HepG2 (cell line): Measurements from ENCODE around the gene NME4. TPM values are rescaled to one million over a fixed set of nuclear protein-coding genes. Genes with fewer than 3 reads are reported as not detected.
A peak's percentile ranks its signal among the peaks of the same experiment; 100 is the strongest.

Experiments used
- CSRNP1 ChIP-seq: sonication (generic); formaldehyde crosslinking; IDR thresholded peaks from 2 replicates; pipeline ENCODE4 v1.8.1; 2023; ENCODE audit warnings: mild to moderate bottlenecking, missing genetic modification reagents
- HCFC1 ChIP-seq: fragments of 150-350 bp; IDR thresholded peaks from 2 replicates; pipeline ENCODE4 v1.6.1; 2014; ENCODE audit warnings: low read depth, low read length
- HIC2 ChIP-seq: sonication (generic); formaldehyde crosslinking; IDR thresholded peaks from 2 replicates; pipeline ENCODE4 v1.9.0; 2022; ENCODE audit warnings: low read depth, missing genetic modification reagents
- IKZF1 ChIP-seq: fragments of 450-650 bp; IDR thresholded peaks from 2 replicates; pipeline ENCODE4 v1.7.1; 2016
- KDM1A ChIP-seq: IDR thresholded peaks from 2 replicates; pipeline ENCODE4 v1.6.1; 2016; ENCODE audit warnings: missing compliant biosample characterization
- KLF11 ChIP-seq: IDR thresholded peaks from 2 replicates; pipeline ENCODE4 v1.6.1; 2016; ENCODE audit warnings: missing compliant biosample characterization
- PRMT3 ChIP-seq: sonication (generic); formaldehyde crosslinking; IDR thresholded peaks from 2 replicates; pipeline ENCODE4 v1.8.1; 2022; ENCODE audit warnings: low read depth, mild to moderate bottlenecking, moderate library complexity, missing genetic modification reagents, borderline replicate concordance
- RFXAP ChIP-seq: sonication (generic); formaldehyde crosslinking; IDR thresholded peaks from 2 replicates; pipeline ENCODE4 v1.4.0; 2020; ENCODE audit warnings: missing genetic modification reagents, borderline replicate concordance
- SIX4 ChIP-seq: sonication (generic); formaldehyde crosslinking; IDR thresholded peaks from 2 replicates; pipeline ENCODE4 v1.4.0; 2020; ENCODE audit warnings: missing genetic modification reagents
- SMARCC2 ChIP-seq: fragments of 450-650 bp; IDR thresholded peaks from 2 replicates; pipeline ENCODE4 v1.6.1; 2017; ENCODE audit warnings: antibody characterized with exemption, mild to moderate bottlenecking
- TGIF2 ChIP-seq: IDR thresholded peaks from 2 replicates; pipeline ENCODE4 v1.6.1; 2016; ENCODE audit warnings: control low read depth, missing compliant biosample characterization
- TOPORS ChIP-seq: sonication (generic); formaldehyde crosslinking; IDR thresholded peaks from 2 replicates; pipeline ENCODE4 v1.8.0; 2023; ENCODE audit warnings: mild to moderate bottlenecking, missing genetic modification reagents
- UBTF ChIP-seq: sonication (generic); formaldehyde crosslinking; IDR thresholded peaks from 2 replicates; pipeline ENCODE4 v1.4.0; 2020; ENCODE audit warnings: mild to moderate bottlenecking, missing genetic modification reagents
- ZFP91 ChIP-seq: sonication (generic); formaldehyde crosslinking; IDR thresholded peaks from 2 replicates; pipeline ENCODE4 v1.9.0; 2022; ENCODE audit warnings: missing genetic modification reagents, mild to moderate bottlenecking, borderline replicate concordance
- ZNF292 ChIP-seq: sonication (generic); formaldehyde crosslinking; IDR thresholded peaks from 2 replicates; pipeline ENCODE4 v1.8.1; 2022; ENCODE audit warnings: mild to moderate bottlenecking, low read depth, missing genetic modification reagents, borderline replicate concordance
- ZNF333 ChIP-seq: sonication (generic); formaldehyde crosslinking; IDR thresholded peaks from 2 replicates; pipeline ENCODE4 v1.4.0; 2020; ENCODE audit warnings: mild to moderate bottlenecking, missing genetic modification reagents, borderline replicate concordance
- ZNF350 ChIP-seq: sonication (generic); formaldehyde crosslinking; IDR thresholded peaks from 2 replicates; pipeline ENCODE4 v1.4.0; 2020; ENCODE audit warnings: mild to moderate bottlenecking, low read depth, missing genetic modification reagents, borderline replicate concordance
- ZNF503 ChIP-seq: sonication (generic); formaldehyde crosslinking; IDR thresholded peaks from 2 replicates; pipeline ENCODE4 v1.4.0; 2020; ENCODE audit warnings: missing genetic modification reagents
- ZNF562 ChIP-seq: sonication (generic); formaldehyde crosslinking; IDR thresholded peaks from 2 replicates; pipeline ENCODE4 v1.8.0; 2022; ENCODE audit warnings: missing genetic modification reagents, borderline replicate concordance
- polyA plus RNA-seq, 8 experiments: library from polyadenylated mRNA; depleted of rRNA in 3 of 8; stranded (reverse) in 7 of 8; unstranded in 1 of 8; fragments of >200 nt; fragmentation: Illumina TruSeq in 4 of 8; extraction: Trizol in 4 of 8; gene quantifications; 2 replicates each; pipeline versions ENCODE4 v1.2.1 to v1.2.3, GENCODE V29; 2011 to 2016; ENCODE audit warnings: low read depth in 4 of 8, missing spikeins in 1 of 8, mixed read lengths in 1 of 8; ENCODE audit not compliant: insufficient read depth in 1 of 8
- total RNA-seq, 5 experiments: library from RNA; depleted of rRNA; stranded (reverse); fragments of >200 nt; fragmentation: Illumina TruSeq; extraction: Trizol; gene quantifications; 2 replicates each; pipeline ENCODE4 v1.2.3, GENCODE V29; 2016; ENCODE audit warnings: low read depth in 1 of 5

Gene NME4
- total and polyA plus RNA-seq, 2 of the 13 experiments (the other 11 are each of a cell fraction or from before 2014, with no cell fraction given), result 121 to 263 TPM

GRCh38 chr16:361872-362701 is 34.9 kb upstream of the NME4 start (continued):
- TF ChIP-seq ZNF503 (CRISPR knock-in tag) (no peak), IKZF1 (no peak), ZNF292 (no peak), HCFC1 (0 out of 2 replicates have a peak, but pooled peaks have one; percentile 13), TGIF2 (no peak), KDM1A (CRISPR knock-in tag) (0 out of 2 replicates have a peak, but pooled peaks have one; percentile 40), PRMT3 (CRISPR knock-in tag) (no peak), TOPORS (CRISPR knock-in tag) (peak; percentile 70; the same call in 1 of the 2 replicates), UBTF (peak; percentile 75), KLF11 (CRISPR knock-in tag) (peak; percentile 70), SIX4 (0 out of 2 replicates have a peak, but pooled peaks have one; percentile 21), SMARCC2 (no peak), ZNF350 (CRISPR knock-in tag) (peak; percentile 61; the same call in 1 of the 2 replicates), ZNF562 (CRISPR knock-in tag) (no peak), HIC2 (peak; percentile 96; the same call in 1 of the 2 replicates), CSRNP1 (CRISPR knock-in tag) (peak; percentile 90), ZNF333 (CRISPR knock-in tag) (peak; percentile 90), RFXAP (no peak; the same call in 1 of the 2 replicates), ZFP91 (CRISPR knock-in tag) (peak; percentile 60; the same call in 1 of the 2 replicates)
